ENCODE data around the gene POLR3GL.

Gene POLR3GL

DNA sequence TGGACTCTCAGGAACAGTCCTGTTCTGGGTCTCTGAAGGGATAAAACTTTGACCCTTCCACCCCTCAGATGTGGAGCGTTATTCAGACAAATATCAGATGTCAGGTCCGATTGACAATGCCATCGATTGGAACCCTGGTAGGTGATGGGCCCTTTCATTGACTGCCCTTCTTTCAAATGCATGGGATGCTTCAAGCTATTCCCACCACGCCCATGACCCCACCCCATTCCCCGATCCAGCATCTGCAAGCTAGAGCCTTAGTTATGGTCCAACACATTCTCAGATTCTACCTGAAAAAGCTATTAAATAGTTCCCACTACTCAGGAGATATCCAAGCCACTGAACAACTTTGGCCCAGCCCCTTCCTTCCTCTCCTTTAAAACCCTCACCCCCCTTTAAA, 12.5 kb downstream of the POLR3GL start:
- DNase-seq, result no peak

DNA sequence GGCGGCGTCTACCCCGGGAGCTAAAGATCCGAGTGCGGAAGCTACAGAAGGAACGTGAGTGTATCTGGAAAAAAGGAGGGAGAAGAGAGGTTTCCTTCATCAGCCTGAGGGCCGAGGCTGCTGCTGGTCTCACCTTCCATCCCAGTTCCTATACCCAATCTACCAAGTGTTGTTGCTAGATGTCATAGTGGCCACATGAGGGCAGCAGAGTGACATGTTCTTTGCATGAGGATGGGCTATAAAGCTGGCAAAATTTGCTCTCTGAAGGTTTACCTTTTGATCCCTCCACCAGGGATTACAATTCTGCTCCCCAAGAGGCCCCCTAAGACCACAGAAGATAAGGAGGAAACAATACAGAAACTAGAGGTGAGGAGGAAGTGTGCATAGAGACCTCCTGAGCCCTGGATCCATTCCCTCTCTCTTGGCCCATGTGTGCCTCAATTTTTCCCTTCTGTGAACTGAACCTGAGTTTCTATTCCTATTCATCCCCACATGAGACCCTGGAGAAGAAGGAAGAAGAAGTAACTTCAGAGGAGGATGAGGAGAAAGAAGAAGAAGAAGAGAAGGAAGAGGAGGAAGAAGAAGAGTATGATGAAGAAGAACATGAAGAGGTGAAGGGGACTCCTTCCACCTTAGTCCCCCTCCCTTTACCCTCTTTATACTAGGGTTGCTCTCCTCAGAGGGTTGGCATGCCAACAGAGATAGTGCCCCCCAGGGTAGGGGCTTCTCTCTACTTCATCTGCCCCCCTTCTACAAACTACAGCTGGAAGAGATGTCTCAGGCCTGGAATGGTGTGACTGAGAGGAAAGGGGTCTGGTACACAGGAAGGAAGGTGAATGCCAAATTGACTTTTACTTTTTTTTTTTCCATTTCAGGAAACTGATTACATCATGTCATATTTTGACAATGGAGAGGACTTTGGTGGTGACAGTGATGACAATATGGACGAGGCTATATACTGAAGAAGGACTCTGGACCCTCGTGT, 13.3 kb downstream of the POLR3GL start:
- peak; percentile 56 to 58 for DNase-seq

GRCh38 chr1:145978471-145978853, 14.0 kb downstream of the POLR3GL start:
- no peak for DNase-seq

DNA sequence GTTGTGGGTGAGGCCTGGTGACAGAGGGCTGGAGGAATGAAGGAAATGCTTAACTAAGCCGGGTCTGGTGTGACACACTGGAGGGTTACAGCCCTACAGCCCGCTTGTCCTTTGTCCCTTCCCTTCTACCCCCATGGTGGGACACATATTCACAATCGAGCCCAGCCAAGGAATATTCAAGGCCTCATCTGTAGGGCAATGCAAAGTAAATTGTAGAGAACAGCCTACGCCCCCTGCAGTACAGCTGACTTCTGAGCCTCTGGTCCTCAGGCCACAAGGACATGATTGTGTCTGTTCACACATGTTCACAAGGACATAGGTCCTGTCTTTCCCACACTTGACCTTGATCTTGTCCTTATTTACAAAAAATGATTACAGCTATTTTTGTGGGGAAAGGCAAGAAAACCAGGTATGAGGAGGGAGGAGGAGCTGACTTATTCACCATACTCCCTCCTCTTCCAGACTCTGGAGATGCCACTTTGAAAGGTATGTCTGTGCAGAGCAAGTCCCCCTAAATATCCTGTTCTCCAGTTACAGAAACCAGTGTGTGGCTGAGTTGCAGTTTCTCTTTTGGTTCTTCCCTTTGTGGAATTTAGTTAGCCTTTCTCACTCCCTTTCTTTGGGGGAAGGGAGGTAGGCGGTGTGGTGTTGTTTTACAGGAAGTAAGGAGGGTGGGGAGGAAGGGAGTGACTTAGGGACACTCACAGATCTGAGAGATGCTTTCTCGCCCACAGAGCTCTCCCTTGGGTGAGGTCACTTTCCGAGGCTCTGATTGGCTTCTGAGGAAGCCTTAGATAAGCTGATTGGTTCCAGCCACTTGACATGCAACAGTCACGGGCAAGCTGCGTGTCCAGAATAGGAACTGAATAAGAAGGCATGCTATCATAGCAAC, 14.6 kb downstream of the POLR3GL start:
- DNase-seq, result peak; percentile 25 to 29

DNA sequence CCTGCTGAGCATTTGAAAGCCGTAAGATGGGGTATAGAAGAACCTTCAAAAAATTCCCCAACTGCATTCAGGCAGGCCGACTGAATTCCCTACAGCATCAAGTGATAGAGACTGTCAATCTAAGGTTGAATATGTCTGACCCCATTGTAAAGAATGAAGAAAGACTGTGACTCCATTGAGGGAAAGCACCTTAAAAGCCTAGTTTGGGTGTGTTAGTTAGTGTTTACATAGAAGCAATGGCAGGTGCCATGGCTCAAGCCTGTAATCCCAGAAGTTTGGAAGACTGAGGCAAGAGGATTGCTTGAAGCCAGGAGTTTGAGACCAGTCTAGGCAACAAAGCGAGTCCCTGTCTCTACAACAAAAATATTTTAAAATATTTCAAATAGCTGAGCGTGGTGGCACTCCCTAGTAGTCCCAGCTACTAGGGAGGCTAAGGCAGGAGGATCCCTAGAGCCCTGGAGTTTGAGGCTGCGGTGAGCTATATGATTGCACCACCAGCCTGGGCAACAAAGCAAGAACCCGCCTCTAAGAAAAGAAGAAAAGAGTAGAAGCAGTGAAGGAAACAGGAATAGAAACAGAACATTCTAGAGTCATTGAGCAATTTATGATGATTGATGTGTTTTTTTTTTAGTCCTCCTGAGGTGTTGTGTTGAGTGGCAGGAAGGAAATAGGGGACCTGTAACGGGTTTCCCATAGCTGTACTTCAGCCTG, 15.4 kb downstream of the POLR3GL start:
- no peak for DNase-seq

DNA sequence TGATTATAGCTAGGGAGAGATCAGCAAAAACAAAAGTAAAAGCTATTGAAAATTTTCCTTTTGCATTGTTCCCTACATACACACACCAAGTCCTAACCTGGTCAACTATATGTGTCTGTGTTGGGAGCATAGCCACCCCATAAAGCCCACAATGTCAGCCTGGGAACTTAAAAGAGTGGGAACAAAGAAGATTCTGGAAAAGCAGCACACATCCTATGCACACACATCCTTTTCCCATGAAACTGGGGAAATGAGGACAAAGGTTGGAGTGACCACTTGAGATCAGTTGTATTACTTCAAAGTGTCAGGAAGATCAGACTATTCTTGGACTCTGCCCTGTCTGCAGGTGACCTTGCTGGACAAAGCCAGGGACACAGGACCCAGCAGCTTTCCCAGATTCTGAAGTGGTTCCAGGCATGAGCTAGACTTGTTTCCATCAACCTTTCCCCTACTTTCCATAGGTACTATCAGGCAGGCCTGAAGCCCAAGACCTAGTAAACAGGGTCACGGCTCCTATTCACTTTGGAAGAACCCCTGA, 16.0 kb downstream of the POLR3GL start:
- DNase-seq, result no peak

GRCh38 chr1:145982010-145982723, 17.7 kb downstream of the POLR3GL start:
- DNase-seq, result no peak

DNA sequence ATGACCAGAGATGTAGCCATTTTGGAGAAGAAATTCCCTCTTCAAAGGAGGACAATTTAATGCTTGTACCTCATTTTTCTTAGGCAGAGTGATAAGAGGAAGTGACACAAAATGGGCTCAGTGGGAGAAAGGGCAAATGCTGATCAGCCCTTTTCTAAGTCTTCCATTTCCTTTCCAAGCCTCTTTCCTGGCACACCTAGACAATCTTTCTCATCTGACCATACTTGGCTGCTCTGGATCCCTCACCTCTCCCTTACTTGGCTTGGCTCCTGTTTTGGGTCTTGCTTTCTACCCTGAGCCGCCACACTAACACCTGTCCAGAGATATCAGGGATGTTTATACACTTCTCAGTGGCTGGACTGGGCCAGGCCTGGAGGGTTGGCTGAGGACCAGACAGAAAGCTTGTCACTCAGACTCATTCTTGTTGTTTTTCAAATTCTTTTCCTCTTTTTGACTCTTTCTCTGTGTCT, 18.8 kb downstream of the POLR3GL start:
- no peak for DNase-seq

GRCh38 chr1:145983960-145984830, 19.7 kb downstream of the POLR3GL start:
- no peak for DNase-seq

- no peak for DNase-seq
These were observed 20.6 kb downstream of the POLR3GL start for GRCh38 chr1:145985129-145985501.

DNA sequence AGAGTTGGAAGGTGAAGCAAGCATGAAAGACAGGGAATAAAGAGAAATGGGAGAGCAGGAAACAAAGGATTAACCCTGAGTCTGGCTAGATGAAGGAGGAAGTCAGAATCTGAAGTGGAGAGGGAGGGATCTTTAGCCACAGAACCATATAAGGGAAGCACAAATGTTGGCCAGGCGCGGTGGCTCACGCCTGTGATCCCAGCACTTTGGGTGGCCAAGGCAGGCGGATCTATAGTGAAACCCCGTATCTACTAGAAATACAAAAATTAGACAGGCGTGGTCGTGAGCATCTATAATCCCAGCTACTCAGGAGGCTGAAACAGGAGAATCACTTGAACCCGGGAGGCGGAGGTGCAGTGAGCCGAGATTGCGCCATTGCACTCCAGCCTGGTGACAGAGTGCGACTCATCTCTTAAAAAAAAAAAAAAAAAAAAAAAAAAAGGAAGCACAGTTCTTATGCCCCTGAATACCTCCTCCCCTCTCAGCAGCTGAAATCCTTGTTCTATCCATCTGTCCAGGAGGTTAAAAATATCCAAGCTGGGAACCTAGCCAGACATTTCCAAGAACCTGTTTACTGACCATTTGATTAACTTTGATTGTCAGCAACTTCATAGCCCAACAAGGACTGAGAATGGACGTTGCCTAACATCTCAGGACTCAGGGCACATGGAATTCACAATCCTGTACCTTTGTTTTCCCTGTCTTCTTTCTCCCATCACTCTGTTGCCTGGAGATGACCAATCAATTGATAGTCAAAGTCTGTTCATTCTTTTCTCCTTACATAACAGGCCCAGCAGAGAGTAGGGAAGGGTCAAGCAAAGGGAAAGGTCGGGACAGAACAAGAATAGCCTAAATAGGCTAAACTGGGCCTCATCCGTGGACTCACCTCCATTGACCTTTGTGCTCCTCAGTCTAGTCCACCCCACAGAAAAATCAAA, 21.3 kb downstream of the POLR3GL start:
- no peak for DNase-seq

- DNase-seq, result no peak
These were observed 22.1 kb downstream of the POLR3GL start for GRCh38 chr1:145986551-145986950.

DNA sequence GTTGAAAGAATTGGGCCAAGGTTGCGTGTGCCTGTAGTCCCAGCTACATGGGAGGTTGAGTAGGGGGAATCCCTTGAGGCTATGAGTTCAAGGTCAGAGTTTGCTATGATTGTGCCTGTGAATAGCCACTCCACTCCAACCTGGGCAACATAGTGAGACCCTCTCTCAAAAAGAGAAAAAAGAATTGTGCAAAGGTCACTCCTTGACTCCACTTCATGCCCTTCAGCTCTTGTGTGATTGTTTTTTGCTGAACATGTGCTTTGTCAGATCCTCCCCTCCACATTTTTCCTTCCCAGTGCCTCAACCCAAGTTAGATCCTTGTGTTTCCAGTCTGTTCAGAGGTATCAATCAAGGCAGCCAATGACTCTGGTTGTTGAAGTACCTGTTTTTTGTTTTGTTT, 23.4 kb downstream of the POLR3GL start:
- no peak for DNase-seq

GRCh38 chr1:145988773-145989172, 24.3 kb downstream of the POLR3GL start:
- DNase-seq, result no peak

DNA sequence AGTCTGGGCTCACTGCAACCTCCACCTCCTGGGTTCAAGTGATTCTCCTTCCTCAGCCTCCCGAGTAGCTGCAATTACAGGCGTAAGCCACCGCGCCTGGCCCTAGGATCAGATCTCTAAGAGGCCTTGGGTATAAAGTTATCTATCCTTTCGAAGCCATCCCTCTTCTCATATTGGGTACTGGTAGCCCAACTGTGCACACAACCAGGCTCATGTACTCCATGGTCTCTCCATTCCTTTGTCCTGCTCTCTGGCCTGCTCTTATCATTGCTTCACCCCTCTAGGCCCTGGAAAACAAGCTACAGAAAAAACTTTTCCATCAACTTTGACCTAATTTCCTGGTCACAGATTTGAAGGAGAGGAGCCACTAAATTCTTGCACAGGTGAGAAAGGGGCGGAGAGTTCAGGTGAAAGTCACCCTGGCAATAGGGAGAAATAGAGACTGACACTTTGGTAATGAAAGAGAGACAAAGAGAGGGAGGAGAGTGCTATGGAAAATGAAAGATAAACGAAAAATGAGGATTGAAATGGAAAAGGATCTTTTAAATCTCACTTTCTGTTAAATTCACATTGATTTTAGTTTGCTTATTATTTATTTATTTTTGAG, 25.9 kb downstream of the POLR3GL start:
- no peak for DNase-seq

- DNase-seq, result no peak
These were observed 27.4 kb downstream of the POLR3GL start for GRCh38 chr1:145991735-145992412.

DNA sequence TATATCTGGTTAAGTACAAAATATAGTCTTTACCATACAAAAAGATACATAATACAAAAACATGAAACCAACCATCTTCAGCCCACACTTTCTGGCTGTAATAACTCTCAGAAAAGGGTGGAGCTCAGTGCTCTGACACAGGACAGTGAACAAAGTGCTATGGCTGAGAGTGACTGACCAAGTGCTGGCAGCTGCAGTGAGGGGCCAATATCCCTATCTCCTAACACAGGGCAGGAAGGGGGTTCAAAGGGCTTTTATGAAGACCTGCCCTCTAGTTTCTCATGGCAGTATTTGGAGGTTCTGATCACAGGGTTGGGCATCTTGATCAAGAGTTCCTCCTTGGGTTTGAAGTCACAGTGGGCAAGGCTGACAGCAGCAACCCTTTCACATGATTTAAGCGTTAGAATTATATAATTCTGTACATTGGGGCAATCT, 28.0 kb downstream of the POLR3GL start:
- DNase-seq, result no peak

DNA sequence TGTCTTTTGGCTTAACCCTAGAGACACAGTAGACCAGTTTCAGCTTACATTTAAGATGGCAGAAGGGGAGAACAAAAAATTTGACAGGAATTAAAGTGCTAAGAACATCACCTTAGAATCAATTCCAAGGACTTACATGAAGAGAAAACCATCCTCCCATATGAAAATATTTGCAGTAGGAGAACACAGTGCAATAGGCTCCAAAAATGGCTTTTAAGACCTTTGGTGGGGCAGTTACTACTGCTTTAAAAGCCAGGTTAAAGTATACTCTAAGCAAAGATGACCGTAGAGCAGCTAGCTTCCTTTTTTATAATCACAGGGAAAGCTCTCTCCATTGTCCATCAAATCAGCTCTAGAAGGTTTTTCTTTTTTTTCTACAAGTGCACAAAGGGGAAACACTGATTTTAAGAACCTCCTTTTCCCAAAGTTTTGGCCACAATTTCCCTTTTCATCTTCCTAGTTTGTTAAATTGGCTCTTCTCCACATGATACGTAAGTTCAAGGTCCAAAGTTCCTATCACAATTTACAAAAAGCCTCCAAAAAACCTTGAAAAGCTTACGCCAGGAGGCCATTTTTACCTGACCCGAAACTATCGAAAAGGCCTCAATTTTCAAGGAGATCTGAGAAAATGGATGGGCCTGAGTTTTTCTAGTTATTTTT, 28.6 kb downstream of the POLR3GL start:
- DNase-seq, result no peak
